ENCODE data around the gene ZNF423.

The ZNF423 gene

GRCh38 chr16:49599704-49600103 is 256.2 kb downstream of the ZNF423 start:
- H3K79me1 ChIP-seq (replicated peaks; ENCODE audit: low read length, poor library complexity, severe bottlenecking) = no peaks in the 10 kb centered on the region
- H3K27ac ChIP-seq (ENCODE audit: low read length, poor library complexity, severe bottlenecking) = no peak overlapping the region
- no peak overlapping the region for H2BK5ac ChIP-seq (ENCODE audit: low read depth, low read length, poor library complexity, severe bottlenecking)
- no peaks in the 10 kb centered on the region for H3K9me3 ChIP-seq (ENCODE audit: control insufficient read depth, low read length)
- WGBS = 96% methylated on average over 8 of the region's 8 CpGs
- H2AK5ac ChIP-seq (ENCODE audit: low read length, severe bottlenecking) = no peak overlapping the region
- no peak overlapping the region for H3K4me3 ChIP-seq (ENCODE audit: insufficient read depth in 1 of 2, low read depth in 1 of 2, low read length in 2 of 2)
- H2BK12ac ChIP-seq (ENCODE audit: low read length in 2 of 2) = no peak overlapping the region
- peaks cover 0 to 3% of the 10 kb centered on the region in 2 experiments for H3K36me3 ChIP-seq (ENCODE audit: control insufficient read depth in 1 of 2, insufficient read depth in 2 of 2, low read depth in 1 of 2, low read length in 2 of 2)
- no peak overlapping the region for H3K18ac ChIP-seq (ENCODE audit: low read depth in 1 of 2, low read length in 2 of 2)
- H3K4me2 ChIP-seq (ENCODE audit: low read length, poor library complexity, severe bottlenecking) = no peak overlapping the region
- H3K4me1 ChIP-seq (ENCODE audit: control insufficient read depth, insufficient read depth, low read depth, low read length) = peaks cover 27% of the 10 kb centered on the region
- H3K27me3 ChIP-seq (ENCODE audit: control insufficient read depth in 1 of 2, insufficient read depth in 1 of 2, low read length in 2 of 2) = peaks cover 4 to 10% of the 10 kb centered on the region in 2 experiments
- H4K8ac ChIP-seq (ENCODE audit: low read length) = no peak overlapping the region
- H3K23ac ChIP-seq (ENCODE audit: low read length in 2 of 2) = no peak overlapping the region
- H2BK120ac ChIP-seq (ENCODE audit: low read depth, low read length) = no peak overlapping the region
- no peak overlapping the region for H2AFZ ChIP-seq (ENCODE audit: low read depth, low read length)
- no peak overlapping the region for H3K9ac ChIP-seq (ENCODE audit: low read length)
- no peak for DNase-seq
- no peak overlapping the region for H4K91ac ChIP-seq (ENCODE audit: low read length)
- H2BK15ac ChIP-seq (ENCODE audit: low read depth, poor library complexity, severe bottlenecking) = no peak overlapping the region
- H3K14ac ChIP-seq (ENCODE audit: low read length in 2 of 2) = no peak overlapping the region
- no peak overlapping the region for H3K4ac ChIP-seq (ENCODE audit: low read depth in 1 of 2, low read length in 2 of 2)

GRCh38 chr16:49599281-49599680 is 256.6 kb downstream of the ZNF423 start:
- H3K27me3 ChIP-seq (ENCODE audit: control insufficient read depth in 1 of 2, insufficient read depth in 1 of 2, low read length in 2 of 2) = peaks cover 4 to 10% of the 10 kb centered on the region in 2 experiments
- 97% methylated on average over 2 of the region's 2 CpGs for WGBS

DNA sequence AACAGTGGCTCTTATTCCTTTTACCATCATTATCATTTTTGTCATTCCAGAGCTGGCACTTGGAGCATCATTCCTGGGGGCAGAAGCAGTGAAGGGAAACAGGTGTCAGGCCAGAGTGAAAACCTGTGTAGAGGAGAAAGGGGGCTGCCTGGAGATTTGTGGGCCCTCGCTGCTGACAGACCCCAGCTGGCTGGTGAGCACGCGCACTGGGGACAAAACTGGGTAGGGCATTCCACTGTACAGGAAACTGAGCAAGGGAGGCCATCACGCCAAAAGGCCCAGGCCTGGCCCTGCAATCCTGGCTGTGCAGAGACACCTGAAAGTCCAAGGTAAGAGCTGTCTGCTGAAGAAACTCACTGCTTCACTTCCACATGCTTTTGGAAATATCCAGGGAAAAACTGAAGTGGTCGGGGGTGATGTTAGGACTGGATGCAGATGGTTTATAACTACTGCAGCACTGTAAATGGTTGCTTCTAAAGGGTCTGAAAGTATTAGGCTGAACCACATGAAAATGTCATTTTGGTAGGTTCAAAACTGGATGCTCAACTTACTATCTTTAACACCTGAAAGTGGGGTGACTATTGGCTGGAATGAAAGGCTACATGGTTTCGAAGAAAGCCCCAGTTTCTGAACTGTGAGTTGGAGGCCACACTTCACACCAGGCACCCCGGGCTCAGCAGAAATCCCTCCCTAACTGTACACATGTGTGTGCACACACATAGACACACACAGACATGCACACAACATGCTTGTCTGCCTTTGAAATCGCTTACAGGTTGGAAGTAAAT is 257.3 kb downstream of the ZNF423 start:
- Histone ChIP-seq H2AK5ac (ENCODE audit: low read length, severe bottlenecking) (no peak overlapping the region), H3K18ac (ENCODE audit: low read depth in 1 of 2, low read length in 2 of 2) (no peak overlapping the region), H3K4me1 (ENCODE audit: control insufficient read depth, insufficient read depth, low read depth, low read length) (peaks cover 27% of the 10 kb centered on the region), H2BK5ac (ENCODE audit: low read depth, low read length, poor library complexity, severe bottlenecking) (no peak overlapping the region), H3K14ac (ENCODE audit: low read length in 2 of 2) (no peak overlapping the region), H4K8ac (ENCODE audit: low read length) (no peak overlapping the region), H3K79me1 (replicated peaks; ENCODE audit: low read length, poor library complexity, severe bottlenecking) (peaks cover under 1% of the 10 kb centered on the region), H3K9ac (ENCODE audit: low read length) (no peak overlapping the region), H3K4me3 (ENCODE audit: insufficient read depth in 1 of 2, low read depth in 1 of 2, low read length in 2 of 2) (no peak overlapping the region), H3K36me3 (ENCODE audit: control insufficient read depth in 1 of 2, insufficient read depth in 2 of 2, low read depth in 1 of 2, low read length in 2 of 2) (peaks cover 0 to 3% of the 10 kb centered on the region in 2 experiments), H3K27me3 (ENCODE audit: control insufficient read depth in 1 of 2, insufficient read depth in 1 of 2, low read length in 2 of 2) (peaks cover 4 to 10% of the 10 kb centered on the region in 2 experiments), H3K27ac (ENCODE audit: low read length, poor library complexity, severe bottlenecking) (no peak overlapping the region), H2BK120ac (ENCODE audit: low read depth, low read length) (no peak overlapping the region), H2BK12ac (ENCODE audit: low read length in 2 of 2) (no peak overlapping the region), H3K4me2 (ENCODE audit: low read length, poor library complexity, severe bottlenecking) (no peak overlapping the region), H3K23ac (ENCODE audit: low read length in 2 of 2) (no peak overlapping the region), H3K4ac (ENCODE audit: low read depth in 1 of 2, low read length in 2 of 2) (no peak overlapping the region), H2BK15ac (ENCODE audit: low read depth, poor library complexity, severe bottlenecking) (no peak overlapping the region), H2AFZ (ENCODE audit: low read depth, low read length) (no peak overlapping the region), H4K91ac (ENCODE audit: low read length) (no peak overlapping the region), H3K9me3 (ENCODE audit: control insufficient read depth, low read length) (no peaks in the 10 kb centered on the region)
- 87% methylated on average over 8 of the region's 8 CpGs for WGBS
- DNase-seq = no peak

More at GRCh38 chr16:49599281-49599680, 256.6 kb downstream of the ZNF423 start:
- Histone ChIP-seq H3K4me2 (ENCODE audit: low read length, poor library complexity, severe bottlenecking) (no peak overlapping the region), H3K23ac (ENCODE audit: low read length in 2 of 2) (no peak overlapping the region), H4K8ac (ENCODE audit: low read length) (no peak overlapping the region), H3K4me1 (ENCODE audit: control insufficient read depth, insufficient read depth, low read depth, low read length) (peaks cover 27% of the 10 kb centered on the region), H2BK120ac (ENCODE audit: low read depth, low read length) (no peak overlapping the region), H4K91ac (ENCODE audit: low read length) (no peak overlapping the region), H3K27ac (ENCODE audit: low read length, poor library complexity, severe bottlenecking) (no peak overlapping the region), H3K36me3 (ENCODE audit: control insufficient read depth in 1 of 2, insufficient read depth in 2 of 2, low read depth in 1 of 2, low read length in 2 of 2) (peaks cover 0 to 3% of the 10 kb centered on the region in 2 experiments), H2BK5ac (ENCODE audit: low read depth, low read length, poor library complexity, severe bottlenecking) (no peak overlapping the region), H2AFZ (ENCODE audit: low read depth, low read length) (no peak overlapping the region), H3K79me1 (replicated peaks; ENCODE audit: low read length, poor library complexity, severe bottlenecking) (no peaks in the 10 kb centered on the region), H2AK5ac (ENCODE audit: low read length, severe bottlenecking) (no peak overlapping the region), H3K9me3 (ENCODE audit: control insufficient read depth, low read length) (no peaks in the 10 kb centered on the region), H3K9ac (ENCODE audit: low read length) (no peak overlapping the region), H3K14ac (ENCODE audit: low read length in 2 of 2) (no peak overlapping the region), H2BK15ac (ENCODE audit: low read depth, poor library complexity, severe bottlenecking) (no peak overlapping the region), H3K4ac (ENCODE audit: low read depth in 1 of 2, low read length in 2 of 2) (no peak overlapping the region), H2BK12ac (ENCODE audit: low read length in 2 of 2) (no peak overlapping the region), H3K18ac (ENCODE audit: low read depth in 1 of 2, low read length in 2 of 2) (no peak overlapping the region), H3K4me3 (ENCODE audit: insufficient read depth in 1 of 2, low read depth in 1 of 2, low read length in 2 of 2) (no peak overlapping the region)
- no peak for DNase-seq

DNA sequence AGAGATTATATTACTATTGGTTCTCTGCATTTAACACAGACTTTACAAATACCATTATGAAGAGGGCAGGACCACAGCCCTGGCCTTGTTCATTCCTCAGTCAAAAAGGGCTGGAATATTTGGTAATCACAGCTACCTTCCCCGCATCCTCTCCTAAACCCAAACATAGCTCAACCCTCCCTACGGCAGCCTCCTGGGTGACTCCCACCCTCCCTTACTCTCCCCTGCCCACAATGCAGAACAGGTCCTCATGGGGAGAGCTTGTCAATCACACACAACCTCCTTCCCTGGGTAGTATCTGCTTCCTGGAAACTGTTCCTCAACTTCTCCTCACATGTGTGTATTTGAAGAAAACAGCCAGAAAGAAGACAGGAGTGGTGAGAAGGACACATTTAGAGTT is 258.1 kb downstream of the ZNF423 start:
- no peak overlapping the region for H2AFZ ChIP-seq (ENCODE audit: low read depth, low read length)

More for the DNA sequence above, 258.1 kb downstream of the ZNF423 start:
- H3K23ac ChIP-seq (ENCODE audit: low read length in 2 of 2) = no peak overlapping the region
- H3K27ac ChIP-seq (ENCODE audit: low read length, poor library complexity, severe bottlenecking) = no peak overlapping the region
- no peak overlapping the region for H3K14ac ChIP-seq (ENCODE audit: low read length in 2 of 2)
- no peaks in the 10 kb centered on the region for H3K9me3 ChIP-seq (ENCODE audit: control insufficient read depth, low read length)
- H3K4me2 ChIP-seq (ENCODE audit: low read length, poor library complexity, severe bottlenecking) = no peak overlapping the region
- no peak overlapping the region for H2BK5ac ChIP-seq (ENCODE audit: low read depth, low read length, poor library complexity, severe bottlenecking)
- H2AK5ac ChIP-seq (ENCODE audit: low read length, severe bottlenecking) = no peak overlapping the region
- no peak overlapping the region for H3K4me3 ChIP-seq (ENCODE audit: insufficient read depth in 1 of 2, low read depth in 1 of 2, low read length in 2 of 2)
- no peak overlapping the region for H2BK12ac ChIP-seq (ENCODE audit: low read length in 2 of 2)
- H3K27me3 ChIP-seq (ENCODE audit: control insufficient read depth in 1 of 2, insufficient read depth in 1 of 2, low read length in 2 of 2) = peaks cover 4 to 10% of the 10 kb centered on the region in 2 experiments
- no peak overlapping the region for H4K91ac ChIP-seq (ENCODE audit: low read length)
- H2BK15ac ChIP-seq (ENCODE audit: low read depth, poor library complexity, severe bottlenecking) = no peak overlapping the region
- no peak overlapping the region for H3K18ac ChIP-seq (ENCODE audit: low read depth in 1 of 2, low read length in 2 of 2)
- 87% methylated on average over 2 of the region's 2 CpGs for WGBS
- H3K4ac ChIP-seq (ENCODE audit: low read depth in 1 of 2, low read length in 2 of 2) = no peak overlapping the region
- peaks cover 2% of the 10 kb centered on the region for H3K79me1 ChIP-seq (replicated peaks; ENCODE audit: low read length, poor library complexity, severe bottlenecking)
- DNase-seq = no peak
- H4K8ac ChIP-seq (ENCODE audit: low read length) = no peak overlapping the region
- peaks cover 23% of the 10 kb centered on the region for H3K4me1 ChIP-seq (ENCODE audit: control insufficient read depth, insufficient read depth, low read depth, low read length)
- H2BK120ac ChIP-seq (ENCODE audit: low read depth, low read length) = no peak overlapping the region
- H3K36me3 ChIP-seq (ENCODE audit: control insufficient read depth in 1 of 2, insufficient read depth in 2 of 2, low read depth in 1 of 2, low read length in 2 of 2) = peaks cover 0 to 3% of the 10 kb centered on the region in 2 experiments
- H3K9ac ChIP-seq (ENCODE audit: low read length) = no peak overlapping the region

Data from mesenchymal stem cell (in vitro differentiated cells and primary cell).